Keratinocyte (primary cell): ENCODE measurements around the gene AARS2. TPM values are rescaled to one million over a fixed set of nuclear protein-coding genes. Genes with fewer than 3 reads are reported as not detected.

Experiments used
- DNase-seq: peaks from one replicate; pipeline ENCODE4 v3.0.0-alpha.2; 2011; ENCODE audit warnings: low read depth, missing footprints, low spot score
- FAIRE-seq: peaks from 2 replicates; lab custom pipeline; 2011; peaks lifted over from hg19 to GRCh38; lab: Jason Lieb, UNC
- H2AFZ ChIP-seq: 2 replicates; pipeline ENCODE4 v1.6.0; 2012; ENCODE audit warnings: low read length, control low read depth, inconsistent platforms; ENCODE audit not compliant: control insufficient read depth
- H3K27ac ChIP-seq: 2 replicates; pipeline ENCODE4 v1.5.1; 2011; ENCODE audit warnings: low read length; ENCODE audit not compliant: control insufficient read depth, insufficient read depth
- H3K27me3 ChIP-seq: 3 replicates; pipeline ENCODE4 v1.6.0; 2011; ENCODE audit warnings: low read length; ENCODE audit not compliant: control insufficient read depth, insufficient read depth; ENCODE audit errors: extremely low read depth
- H3K36me3 ChIP-seq, 2 experiments: 2 replicates in 1 of 2; 3 replicates in 1 of 2; pipeline ENCODE4 v1.5.1; 2011; ENCODE audit warnings: low read length in 2 of 2, mild to moderate bottlenecking in 1 of 2; ENCODE audit not compliant: control insufficient read depth in 2 of 2, insufficient read depth in 2 of 2; ENCODE audit errors: extremely low read depth in 1 of 2
- H3K4me1 ChIP-seq: 3 replicates; pipeline ENCODE4 v1.5.1; 2011; ENCODE audit warnings: low read length; ENCODE audit not compliant: control insufficient read depth, insufficient read depth; ENCODE audit errors: extremely low read depth
- H3K4me2 ChIP-seq: 3 replicates; pipeline ENCODE4 v1.6.0; 2011; ENCODE audit warnings: low read depth, low read length; ENCODE audit not compliant: control insufficient read depth, insufficient read depth; ENCODE audit errors: extremely low read depth
- H3K4me3 ChIP-seq, 3 experiments: fragments of 200-600 bp in 1 of 3; sonication (generic) in 1 of 3; 2 replicates in 2 of 3; 3 replicates in 1 of 3; pipeline ENCODE4 v1.5.1; 2011 to 2016; ENCODE audit warnings: low read length in 3 of 3, mild to moderate bottlenecking in 3 of 3, control low read depth in 2 of 3, inconsistent platforms in 1 of 3, low read depth in 1 of 3, mixed read lengths in 1 of 3, mixed run types in 1 of 3, moderate library complexity in 1 of 3; ENCODE audit not compliant: control insufficient read depth in 2 of 3, insufficient read depth in 2 of 3; ENCODE audit errors: extremely low read depth in 1 of 3
- H3K79me2 ChIP-seq: 2 replicates; pipeline ENCODE4 v1.6.0; 2012; ENCODE audit warnings: low read length; ENCODE audit not compliant: control insufficient read depth, insufficient read depth
- H3K9ac ChIP-seq: 3 replicates; pipeline ENCODE4 v1.6.0; 2011; ENCODE audit warnings: low read length; ENCODE audit not compliant: control insufficient read depth, insufficient read depth; ENCODE audit errors: extremely low read depth
- H3K9me1 ChIP-seq: 3 replicates; pipeline ENCODE4 v1.6.0; 2011; ENCODE audit warnings: low read length; ENCODE audit not compliant: control insufficient read depth, insufficient read depth; ENCODE audit errors: extremely low read depth
- H3K9me3 ChIP-seq: 2 replicates; pipeline ENCODE4 v1.5.1; 2012; ENCODE audit warnings: low read depth, low read length; ENCODE audit not compliant: control insufficient read depth
- H4K20me1 ChIP-seq: 3 replicates; pipeline ENCODE4 v1.6.0; 2011; ENCODE audit warnings: low read length; ENCODE audit not compliant: control insufficient read depth, insufficient read depth; ENCODE audit errors: extremely low read depth
- EZH2 ChIP-seq: IDR thresholded peaks from one replicate; pipeline ENCODE4 v1.6.1; 2012; ENCODE audit warnings: inconsistent platforms, mild to moderate bottlenecking, low read length, moderate library complexity
- dilution Hi-C: fragments of 300-500 bp; cut with MboI; formaldehyde crosslinking; loops from one replicate; pipeline ENCODE4 v1.7.0; 2020; ENCODE audit warnings: low sequenced_read_pairs; ENCODE audit not compliant: extremely low pct_ligation_motif_present
- polyA plus RNA-seq, 5 experiments: library from polyadenylated mRNA; depleted of rRNA in 3 of 5; stranded (reverse) in 3 of 5; stranded (forward) in 1 of 5; unstranded in 1 of 5; fragments of >200 nt; gene quantifications; 1 replicate in 1 of 5; 2 replicates in 3 of 5; 3 replicates in 1 of 5; pipeline versions ENCODE4 v1.2.1 to v1.2.3, GENCODE V29; 2011 to 2012; ENCODE audit warnings: missing spikeins in 2 of 5, low read depth in 1 of 5, low replicate concordance in 1 of 5
- TF ChIP-seq, protein P1 (sequence below), 3 experiments: IDR thresholded peaks in 1 of 3; conservative IDR thresholded peaks in 1 of 3; optimal IDR thresholded peaks in 1 of 3; 2 replicates in 2 of 3; 3 replicates in 1 of 3; pipeline versions ENCODE3 to v1.5.1; 2011; ENCODE audit warnings: low read length in 3 of 3, mild to moderate bottlenecking in 3 of 3, moderate library complexity in 2 of 3, control low read depth in 1 of 3, inconsistent platforms in 1 of 3; ENCODE audit not compliant: insufficient read depth in 2 of 3; ENCODE audit errors: extremely low read depth in 1 of 3

Gene AARS2
- polyA plus RNA-seq, 1 donor (not counting 4 experiments of a cell fraction or from before 2014, with no cell fraction given) = 5.8 TPM

DNA sequence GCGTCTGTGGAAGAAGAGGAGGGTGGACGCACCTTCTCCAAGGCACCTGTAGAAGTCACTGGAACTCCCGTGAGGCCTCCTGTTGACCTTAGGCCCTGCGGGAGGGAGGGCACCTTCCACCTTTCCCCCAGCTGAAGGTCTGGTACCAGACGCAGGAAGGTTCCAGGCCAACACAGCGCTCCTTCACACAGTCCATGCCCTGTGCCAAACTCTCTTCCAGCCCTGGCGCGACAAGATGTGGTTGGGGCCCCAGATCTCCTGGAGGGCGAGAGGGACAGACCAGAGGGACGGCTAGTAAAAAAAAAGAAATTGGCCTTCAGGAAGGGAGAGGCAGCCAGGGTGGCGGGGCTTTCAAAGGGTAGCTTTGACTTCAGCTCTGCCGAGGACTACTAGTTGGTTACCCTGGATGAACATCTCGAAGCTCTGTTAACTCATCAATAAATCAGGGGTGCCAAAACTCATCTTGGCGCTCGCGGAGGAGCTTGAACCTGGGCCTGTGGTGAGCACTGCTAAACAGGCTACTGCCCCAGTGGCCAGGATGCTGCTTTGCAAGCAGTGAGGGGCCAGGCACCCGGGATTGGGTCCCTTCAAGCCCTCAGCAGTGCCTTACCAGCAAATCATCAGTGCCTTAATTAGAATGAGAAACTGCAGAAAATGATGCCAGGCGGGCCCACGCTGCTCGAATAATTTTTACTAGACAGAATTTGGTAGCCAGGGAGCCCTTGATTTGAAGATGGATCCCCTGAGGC, 14.9 kb downstream of the AARS2 start:
- Histone ChIP-seq H4K20me1 (peaks cover 3% of the 10 kb centered on the region), H3K36me3 (peaks cover 23 to 25% of the 10 kb centered on the region in 2 experiments), H3K9ac (peak overlapping the region; percentile 2), H3K4me3 (no peak overlapping the region), H3K79me2 (no peaks in the 10 kb centered on the region), H3K27me3 (peaks cover 37% of the 10 kb centered on the region), H2AFZ (no peak overlapping the region), H3K27ac (no peak overlapping the region), H3K9me3 (no peaks in the 10 kb centered on the region), H3K9me1 (peaks cover 2% of the 10 kb centered on the region), H3K4me2 (peak overlapping the region; percentile 69), H3K4me1 (peaks cover 7% of the 10 kb centered on the region)
- FAIRE-seq (no peak), DNase-seq (no peak)
- dilution Hi-C loops = no loop called here
- TF ChIP-seq, protein P1, sequence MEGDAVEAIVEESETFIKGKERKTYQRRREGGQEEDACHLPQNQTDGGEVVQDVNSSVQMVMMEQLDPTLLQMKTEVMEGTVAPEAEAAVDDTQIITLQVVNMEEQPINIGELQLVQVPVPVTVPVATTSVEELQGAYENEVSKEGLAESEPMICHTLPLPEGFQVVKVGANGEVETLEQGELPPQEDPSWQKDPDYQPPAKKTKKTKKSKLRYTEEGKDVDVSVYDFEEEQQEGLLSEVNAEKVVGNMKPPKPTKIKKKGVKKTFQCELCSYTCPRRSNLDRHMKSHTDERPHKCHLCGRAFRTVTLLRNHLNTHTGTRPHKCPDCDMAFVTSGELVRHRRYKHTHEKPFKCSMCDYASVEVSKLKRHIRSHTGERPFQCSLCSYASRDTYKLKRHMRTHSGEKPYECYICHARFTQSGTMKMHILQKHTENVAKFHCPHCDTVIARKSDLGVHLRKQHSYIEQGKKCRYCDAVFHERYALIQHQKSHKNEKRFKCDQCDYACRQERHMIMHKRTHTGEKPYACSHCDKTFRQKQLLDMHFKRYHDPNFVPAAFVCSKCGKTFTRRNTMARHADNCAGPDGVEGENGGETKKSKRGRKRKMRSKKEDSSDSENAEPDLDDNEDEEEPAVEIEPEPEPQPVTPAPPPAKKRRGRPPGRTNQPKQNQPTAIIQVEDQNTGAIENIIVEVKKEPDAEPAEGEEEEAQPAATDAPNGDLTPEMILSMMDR (optimal IDR thresholded peaks at IDR 0.05 in 1 of 3, IDR thresholded peaks at IDR 0.05 in 1 of 3, conservative IDR thresholded peaks at IDR 0.05 in 1 of 3; ENCODE audit: extremely low read depth in 1 of 3, insufficient read depth in 2 of 3, low read length in 3 of 3) = no peak
- TF ChIP-seq EZH2 = no peak

DNA sequence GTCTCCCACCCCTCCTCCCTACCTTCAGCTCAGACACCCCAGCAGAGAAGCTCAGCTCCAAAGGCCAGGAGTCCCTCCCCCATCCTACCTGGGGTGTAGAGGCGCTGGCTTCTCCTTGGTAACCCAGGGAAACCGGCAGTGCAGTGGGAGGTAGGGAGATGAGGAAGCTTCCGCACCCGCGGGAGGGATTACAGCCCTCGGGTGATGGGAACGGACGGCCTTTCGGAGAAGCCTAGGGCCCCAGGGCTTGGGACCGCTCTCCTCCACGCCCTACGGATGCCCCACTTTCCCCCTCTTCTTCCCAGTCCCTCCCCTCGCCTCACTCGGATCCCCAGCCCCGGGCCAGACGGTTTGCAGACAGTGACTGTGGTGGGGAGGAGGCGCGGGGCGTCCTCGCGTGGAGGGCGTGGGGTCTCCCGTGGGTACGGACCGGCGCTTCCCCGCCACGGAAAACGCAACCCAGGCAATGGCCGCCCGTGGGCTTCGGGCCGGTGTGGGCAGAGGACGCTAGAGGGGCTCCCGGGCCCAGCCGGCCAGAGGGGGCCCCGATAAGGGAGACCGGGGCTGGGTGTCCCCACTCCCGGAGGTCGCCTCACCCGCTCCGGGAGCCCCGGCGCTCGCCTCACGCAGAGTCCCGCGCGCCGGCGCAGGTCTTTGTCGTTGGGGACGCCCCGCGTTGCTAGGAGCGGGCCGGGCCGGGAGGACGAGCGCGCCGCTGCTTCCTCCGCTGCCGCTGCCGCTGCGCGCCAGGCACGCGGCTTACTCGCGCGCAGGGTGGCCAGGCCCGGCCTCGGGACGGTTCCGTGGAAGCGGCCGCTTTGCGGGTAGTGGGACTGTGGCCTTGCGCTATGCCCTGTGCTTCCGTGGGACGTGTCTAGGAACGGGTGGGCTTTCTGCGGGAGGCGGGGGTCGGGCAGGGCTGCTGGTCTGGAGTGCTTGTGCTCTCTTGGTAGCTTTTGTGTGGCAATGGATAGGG, 15.8 kb downstream of the AARS2 start:
- H2AFZ ChIP-seq = no peak overlapping the region
- peak overlapping the region; percentile 14 to 48 (median 38) for H3K4me3 ChIP-seq
- H4K20me1 ChIP-seq = peaks cover 3% of the 10 kb centered on the region
- peaks cover 39% of the 10 kb centered on the region for H3K27me3 ChIP-seq
- TF ChIP-seq, protein P1 (optimal IDR thresholded peaks at IDR 0.05 in 1 of 3, IDR thresholded peaks at IDR 0.05 in 1 of 3, conservative IDR thresholded peaks at IDR 0.05 in 1 of 3; ENCODE audit: extremely low read depth in 1 of 3, insufficient read depth in 2 of 3, low read length in 3 of 3) = no peak
- TF ChIP-seq EZH2 = peak; percentile 92
- H3K36me3 ChIP-seq = peaks cover 18 to 19% of the 10 kb centered on the region in 2 experiments
- FAIRE-seq (no peak), DNase-seq (no peak)
- dilution Hi-C loops = no loop called here
- H3K27ac ChIP-seq = no peak overlapping the region
- H3K4me1 ChIP-seq = peaks cover 7% of the 10 kb centered on the region
- peak overlapping the region; percentile 69 for H3K4me2 ChIP-seq
- no peaks in the 10 kb centered on the region for H3K9me3 ChIP-seq
- H3K9me1 ChIP-seq = peaks cover 2% of the 10 kb centered on the region
- H3K9ac ChIP-seq = peak overlapping the region; percentile 2
- no peaks in the 10 kb centered on the region for H3K79me2 ChIP-seq
